ES-I3 (cell line): ENCODE results near the gene NDFIP1.
"Not testable (repeated sequence)": the region's sequence is repeated elsewhere in the genome, so short reads cannot be mapped to it uniquely, and the experiment has no call there.

Experiments
- H3K36me3 ChIP-seq: 2 replicates; pipeline ENCODE4 v1.6.1; 2013; ENCODE audit warnings: mild to moderate bottlenecking, low read length, control low read depth, moderate library complexity; ENCODE audit not compliant: insufficient read depth
- H3K4me1 ChIP-seq: 2 replicates; pipeline ENCODE4 v1.6.1; 2013; ENCODE audit warnings: mild to moderate bottlenecking, control low read depth, low read length; ENCODE audit not compliant: insufficient read depth
- H3K9ac ChIP-seq: 2 replicates; pipeline ENCODE4 v1.6.1; 2013; ENCODE audit warnings: low read depth, mild to moderate bottlenecking, low read length, moderate library complexity
- H3K9me3 ChIP-seq: 2 replicates; pipeline ENCODE4 v1.6.1; 2013; ENCODE audit warnings: mild to moderate bottlenecking, low read length, moderate library complexity; ENCODE audit not compliant: control insufficient read depth, insufficient read depth

NDFIP1 gene

DNA sequence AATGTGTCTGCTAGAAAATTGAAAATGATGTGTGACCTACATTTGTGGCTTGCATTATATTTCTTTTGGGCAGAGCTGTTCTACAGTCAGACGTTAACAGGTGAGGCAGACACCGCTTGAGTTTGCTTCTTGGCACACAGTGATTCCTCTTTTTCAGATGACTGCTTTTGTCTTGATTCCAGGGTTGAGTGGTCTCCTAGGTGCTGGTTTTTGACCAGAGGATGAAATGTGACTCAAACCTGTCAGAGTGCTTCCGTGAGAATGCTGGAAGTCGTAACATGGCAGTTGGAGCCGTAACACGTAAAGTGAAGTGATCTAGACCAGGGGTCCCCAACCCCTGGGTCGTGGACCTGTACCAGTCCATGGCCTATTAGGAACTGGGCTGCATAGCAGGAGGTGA lies 28.3 kb upstream of the NDFIP1 start:
- Histone ChIP-seq H3K9ac (no peak overlapping the region), H3K9me3 (no peaks in the 10 kb centered on the region), H3K36me3 (no peaks in the 10 kb centered on the region), H3K4me1 (0 out of 2 replicates have a peak, but pooled peaks cover 5% of the 10 kb centered on the region)

DNA sequence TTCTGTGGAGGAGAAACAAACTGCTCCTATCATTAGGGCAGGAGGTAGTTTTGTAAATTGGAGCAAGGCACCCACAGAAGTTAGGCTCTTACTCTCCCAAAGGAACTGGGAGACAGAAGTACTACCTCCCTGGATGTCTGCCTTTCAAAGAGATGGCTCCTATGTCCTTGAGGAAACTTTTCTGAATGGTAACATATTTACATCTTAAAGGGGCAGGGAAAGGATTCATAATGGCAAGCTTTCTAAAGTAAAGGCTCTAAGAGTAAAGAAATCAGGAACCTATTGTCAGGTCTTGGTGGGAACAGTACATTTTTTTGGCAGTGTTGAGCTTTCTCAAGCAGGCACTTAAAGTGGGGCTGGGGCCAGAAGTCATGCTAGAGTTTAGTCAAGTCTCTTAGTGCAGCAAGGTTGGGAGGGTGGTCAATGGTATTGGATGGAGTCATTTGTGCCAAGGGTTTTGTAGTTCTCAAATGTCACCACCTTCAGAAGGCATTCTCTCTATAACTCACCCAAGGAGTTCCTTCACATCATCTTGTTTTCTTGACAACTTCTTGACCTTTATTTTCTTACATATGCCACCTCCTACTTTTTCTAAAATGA lies 26.3 kb upstream of the NDFIP1 start:
- Histone ChIP-seq H3K9me3 (no peaks in the 10 kb centered on the region), H3K9ac (no peak overlapping the region), H3K36me3 (no peaks in the 10 kb centered on the region), H3K4me1 (peaks cover 5% of the 10 kb centered on the region; the same call in 1 of the 2 replicates)

DNA sequence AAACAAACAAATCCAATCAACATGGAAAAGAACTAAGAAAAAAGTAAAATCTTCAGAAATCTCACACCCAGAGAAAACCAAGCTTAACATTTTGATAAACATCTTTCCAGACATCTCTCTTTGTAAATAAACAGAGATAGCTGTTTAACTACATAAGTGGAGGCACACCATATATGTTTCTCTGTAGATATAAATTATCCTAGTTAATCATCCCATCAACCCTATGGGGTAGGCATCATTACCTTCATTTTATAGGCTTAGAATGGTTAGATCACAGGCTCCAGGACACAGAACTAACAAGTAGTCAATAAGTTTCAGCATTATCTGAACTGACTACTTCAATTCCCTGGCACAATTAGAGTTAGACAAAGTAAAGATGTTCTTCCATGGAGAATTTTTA lies 22.4 kb upstream of the NDFIP1 start:
- H3K9me3 ChIP-seq, result no peaks in the 10 kb centered on the region
- no peak overlapping the region for H3K9ac ChIP-seq
- H3K36me3 ChIP-seq, result no peaks in the 10 kb centered on the region
- H3K4me1 ChIP-seq, result peaks cover 5% of the 10 kb centered on the region; the same call in 1 of the 2 replicates

DNA sequence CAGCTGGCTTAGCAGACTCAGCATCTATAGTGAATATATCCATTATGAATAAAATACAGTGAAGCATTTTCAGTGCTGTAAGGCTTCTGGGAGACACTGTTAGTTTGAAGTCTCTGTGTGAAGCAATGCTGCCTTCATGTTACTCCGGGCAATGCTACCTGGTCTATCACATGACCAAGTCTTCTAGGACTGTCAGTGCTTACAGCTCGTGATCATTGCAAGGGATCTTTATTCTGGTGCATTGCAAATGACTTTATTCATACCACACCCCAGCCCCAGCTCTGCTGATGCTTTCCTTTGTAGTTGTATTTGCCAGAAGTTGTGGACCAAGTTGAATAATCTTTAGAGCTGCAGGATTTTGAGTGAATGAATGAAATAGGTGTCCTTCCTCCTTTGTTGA lies 21.9 kb upstream of the NDFIP1 start:
- Histone ChIP-seq H3K9ac (no peak overlapping the region), H3K4me1 (peaks cover 5% of the 10 kb centered on the region; the same call in 1 of the 2 replicates), H3K36me3 (no peaks in the 10 kb centered on the region), H3K9me3 (no peaks in the 10 kb centered on the region)

DNA sequence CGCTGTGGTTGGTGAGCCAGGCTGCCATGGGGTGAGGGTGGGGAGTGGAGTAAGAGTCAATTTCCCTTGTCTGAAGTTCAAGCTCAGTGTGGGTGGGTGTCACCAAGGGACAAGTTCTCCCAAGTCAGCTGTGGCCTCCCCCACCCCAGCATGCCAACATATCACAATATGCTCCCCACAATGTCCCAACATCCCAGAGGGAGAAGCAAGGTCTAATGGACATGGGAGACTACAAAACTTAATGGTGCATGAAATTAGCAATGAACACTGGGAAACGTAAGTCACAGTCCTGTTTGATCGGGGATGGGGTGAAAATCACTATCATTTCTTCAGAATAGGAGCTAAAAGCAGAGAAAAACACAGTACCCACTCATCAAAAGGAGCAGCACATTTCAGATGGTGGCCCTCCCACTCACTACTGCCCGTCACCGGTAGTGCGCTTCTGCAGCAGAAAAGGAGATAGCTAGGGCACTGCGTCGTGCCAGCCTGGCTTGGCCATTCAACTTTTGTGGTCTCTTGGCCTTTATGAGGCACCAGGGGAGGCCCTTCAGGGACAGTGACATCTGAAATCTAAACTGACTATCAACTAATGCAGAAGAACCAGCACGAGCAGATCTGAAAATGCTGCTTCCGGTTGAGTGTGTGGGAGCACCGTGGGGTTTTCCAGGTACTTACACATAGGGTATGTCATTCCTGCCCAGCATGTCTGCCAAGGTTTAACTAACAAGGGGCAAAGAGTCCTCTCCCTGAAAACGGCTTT lies 20.5 kb upstream of the NDFIP1 start:
- H3K9ac ChIP-seq, result no peak overlapping the region
- no peaks in the 10 kb centered on the region for H3K36me3 ChIP-seq
- H3K9me3 ChIP-seq, result no peaks in the 10 kb centered on the region
- no peaks in the 10 kb centered on the region; the same call in 1 of the 2 replicates for H3K4me1 ChIP-seq

DNA sequence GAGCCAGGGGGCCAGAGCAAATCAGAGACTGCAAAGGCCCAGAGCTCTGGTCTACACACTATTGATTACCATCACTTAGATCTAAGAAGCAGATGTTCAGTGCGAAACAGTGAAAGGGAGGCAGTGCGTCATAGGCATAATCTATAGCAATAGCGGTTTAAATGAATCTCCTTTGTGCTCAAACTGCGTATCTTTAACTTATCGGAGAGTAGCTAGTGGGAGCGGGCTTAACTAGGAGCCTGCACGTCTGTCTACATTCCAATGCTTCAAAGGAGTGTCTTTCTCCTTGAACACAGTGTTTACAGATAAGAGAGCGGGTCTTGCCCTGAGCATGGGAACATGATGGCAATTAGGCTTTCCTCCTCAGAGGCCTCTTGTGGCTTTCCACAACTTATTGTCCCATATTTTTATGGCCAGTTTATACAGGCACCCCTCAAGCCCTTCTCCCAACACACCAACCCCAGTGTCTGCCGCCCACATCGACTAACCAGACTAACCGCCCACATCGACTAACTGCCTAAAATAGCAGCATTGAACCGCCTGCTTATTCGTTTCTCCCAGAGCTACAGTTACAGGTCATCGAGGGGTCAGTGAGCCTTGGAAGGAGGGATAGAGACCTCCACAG lies 19.6 kb upstream of the NDFIP1 start:
- not testable (repeated sequence) for H3K9me3 ChIP-seq, H3K36me3 ChIP-seq, H3K4me1 ChIP-seq, H3K9ac ChIP-seq

DNA sequence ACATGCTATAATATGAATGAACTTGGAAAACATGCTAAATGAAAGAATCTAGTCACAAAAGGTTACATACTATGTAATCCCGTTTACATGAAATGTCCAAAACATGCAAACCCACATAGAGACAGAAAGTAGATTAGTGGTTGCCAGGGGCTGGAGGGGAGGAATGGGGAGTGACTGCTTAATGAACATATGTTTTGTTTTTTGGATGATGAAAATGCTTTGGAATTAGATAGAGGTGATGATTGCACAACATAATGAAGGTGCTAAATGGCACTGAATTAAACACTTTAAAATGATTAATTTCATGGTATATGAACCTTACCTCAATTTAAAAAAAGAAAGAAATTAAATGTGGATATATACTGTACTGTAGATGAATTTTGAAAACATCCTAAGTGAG lies 17.6 kb upstream of the NDFIP1 start:
- no peaks in the 10 kb centered on the region for H3K9me3 ChIP-seq
- H3K36me3 ChIP-seq, result no peaks in the 10 kb centered on the region
- no peaks in the 10 kb centered on the region; the same call in 1 of the 2 replicates for H3K4me1 ChIP-seq
- H3K9ac ChIP-seq, result no peak overlapping the region

DNA sequence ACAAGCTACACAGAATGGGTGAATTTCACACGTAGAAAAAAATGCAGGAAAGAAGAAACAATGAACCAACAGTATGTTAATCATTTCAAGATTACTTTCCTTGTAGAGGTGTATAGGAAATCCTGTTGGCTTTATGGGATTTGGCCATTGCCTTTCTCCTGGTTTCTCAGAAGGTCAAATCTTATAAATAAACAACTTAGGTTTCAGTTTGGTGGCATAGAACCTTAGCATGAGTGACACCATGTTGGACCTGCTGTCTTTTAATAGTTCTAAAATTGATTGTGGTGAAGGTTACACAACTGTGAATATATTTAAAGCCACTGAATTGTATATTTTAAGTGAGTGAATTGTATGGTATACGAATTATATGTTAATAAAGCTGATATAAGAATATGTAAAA lies 16.7 kb upstream of the NDFIP1 start:
- Histone ChIP-seq H3K36me3 (no peaks in the 10 kb centered on the region), H3K4me1 (no peaks in the 10 kb centered on the region), H3K9me3 (no peaks in the 10 kb centered on the region), H3K9ac (no peak overlapping the region)

DNA sequence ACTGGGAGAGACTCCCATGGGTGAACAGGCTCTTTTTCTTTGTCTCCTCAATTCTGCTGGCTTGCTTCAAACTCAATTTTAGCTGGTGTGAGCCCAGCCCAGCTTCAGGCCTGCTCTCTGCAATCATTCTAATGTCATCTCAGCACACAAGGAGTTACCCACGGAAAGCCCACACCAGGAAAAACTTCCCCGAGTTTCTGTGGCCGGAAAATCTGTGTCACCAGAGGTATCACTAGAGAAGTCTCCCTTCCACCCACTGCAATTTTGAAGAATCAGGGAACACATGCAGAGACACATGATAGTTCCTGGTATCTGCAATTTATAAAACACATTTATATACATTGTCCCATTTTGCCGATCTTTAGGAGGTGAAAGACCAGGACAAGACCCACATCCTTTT lies 13.5 kb upstream of the NDFIP1 start:
- no peak overlapping the region for H3K9ac ChIP-seq
- no peaks in the 10 kb centered on the region for H3K9me3 ChIP-seq
- no peaks in the 10 kb centered on the region for H3K36me3 ChIP-seq
- H3K4me1 ChIP-seq, result peaks cover 15% of the 10 kb centered on the region

DNA sequence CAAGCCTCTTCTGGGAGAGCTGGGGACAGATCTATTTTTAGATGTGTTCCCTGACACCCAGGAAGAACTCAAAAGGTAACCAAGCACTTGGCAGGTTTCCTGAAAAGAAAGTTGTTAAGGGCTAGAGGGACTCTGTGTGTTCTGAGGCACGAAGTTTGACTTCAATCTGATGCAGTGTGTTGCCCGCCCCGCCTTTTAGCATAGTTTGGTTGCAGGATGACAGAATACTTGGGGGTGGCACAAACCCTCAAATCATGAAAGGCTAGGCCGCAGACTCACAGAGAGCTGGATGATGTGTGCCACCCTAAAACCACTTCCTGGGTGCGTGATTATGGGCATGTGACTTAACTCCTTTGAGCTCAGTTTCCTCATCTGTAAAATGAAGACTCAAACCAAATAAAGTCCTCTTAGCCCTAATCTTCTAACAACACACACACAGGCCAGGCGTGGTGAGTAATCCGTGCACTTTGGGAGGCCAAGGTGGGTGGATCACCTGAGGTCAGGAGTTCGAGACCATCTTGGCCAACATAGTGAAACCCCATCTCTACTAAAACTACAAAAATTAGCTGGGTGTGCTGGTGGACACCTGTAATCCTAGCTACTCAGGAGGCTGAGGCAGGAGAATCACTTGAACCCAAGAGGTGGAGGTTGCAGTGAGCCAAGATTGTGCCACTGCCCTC lies 12.8 kb upstream of the NDFIP1 start:
- no peaks in the 10 kb centered on the region for H3K9me3 ChIP-seq
- H3K9ac ChIP-seq, result no peak overlapping the region
- peaks cover 15% of the 10 kb centered on the region for H3K4me1 ChIP-seq
- H3K36me3 ChIP-seq, result no peaks in the 10 kb centered on the region

DNA sequence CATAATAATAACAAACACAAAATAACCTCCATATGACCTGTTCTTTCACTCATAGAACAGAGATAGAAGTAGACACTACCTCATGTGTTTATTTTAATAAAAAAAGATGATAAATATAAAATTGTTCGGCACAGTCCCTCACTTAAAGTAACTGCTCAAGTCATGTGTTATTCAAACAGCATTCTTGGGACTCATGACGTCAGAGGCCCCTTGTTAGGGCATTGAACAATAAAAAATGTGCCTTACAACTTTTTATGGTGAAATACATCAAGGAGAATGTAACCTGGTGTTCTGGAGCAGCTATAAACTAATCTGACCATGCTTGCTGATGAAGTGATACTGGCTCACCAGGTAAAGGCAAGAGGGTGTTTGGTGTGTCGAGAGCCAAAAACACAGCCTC lies 12.2 kb upstream of the NDFIP1 start:
- H3K9ac ChIP-seq, result no peak overlapping the region
- peaks cover 15% of the 10 kb centered on the region for H3K4me1 ChIP-seq
- H3K9me3 ChIP-seq, result no peaks in the 10 kb centered on the region
- no peaks in the 10 kb centered on the region for H3K36me3 ChIP-seq

DNA sequence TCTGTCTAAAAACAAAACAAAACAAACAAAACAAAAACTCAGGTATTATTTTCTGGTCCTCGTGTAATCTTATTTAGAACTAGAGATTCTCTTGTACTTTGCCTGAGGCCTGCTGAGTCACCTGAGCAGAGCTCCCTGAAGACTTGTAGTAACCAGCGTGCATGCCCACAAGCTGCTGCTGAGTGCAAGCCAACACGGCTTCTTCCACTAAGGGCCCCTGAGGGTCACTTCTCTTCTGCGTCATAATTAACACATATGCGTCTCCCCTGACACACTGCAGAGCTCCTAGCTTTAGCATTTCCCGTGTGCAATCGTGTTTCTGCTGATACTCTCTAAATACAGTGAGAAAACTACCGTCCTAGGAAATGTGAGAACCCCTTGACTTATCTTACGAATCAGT lies 10.9 kb upstream of the NDFIP1 start:
- Histone ChIP-seq H3K4me1 (peaks cover 15% of the 10 kb centered on the region), H3K9ac (no peak overlapping the region), H3K9me3 (no peaks in the 10 kb centered on the region), H3K36me3 (no peaks in the 10 kb centered on the region)

DNA sequence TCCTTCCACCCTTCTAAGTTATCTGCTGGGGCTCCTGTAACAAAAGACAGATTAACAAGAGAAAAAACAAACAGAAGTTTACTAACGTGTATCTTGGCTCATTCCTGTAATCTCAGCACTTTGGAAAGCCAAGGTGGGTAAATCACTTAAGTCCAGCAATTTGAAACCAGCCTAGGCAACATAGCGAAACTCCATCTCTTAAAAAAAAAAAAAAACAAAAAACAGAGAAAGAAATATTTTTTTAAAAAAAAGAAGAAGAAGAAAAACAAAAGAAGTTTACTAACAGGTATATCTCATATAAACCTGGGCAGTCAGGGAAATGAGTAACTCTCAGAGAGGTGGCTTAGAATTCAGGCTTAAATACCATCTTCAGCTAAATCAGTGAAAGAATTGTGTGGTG lies 10.3 kb upstream of the NDFIP1 start:
- H3K9ac ChIP-seq, result no peak overlapping the region
- H3K4me1 ChIP-seq, result peaks cover 15% of the 10 kb centered on the region
- no peaks in the 10 kb centered on the region for H3K36me3 ChIP-seq
- no peaks in the 10 kb centered on the region for H3K9me3 ChIP-seq

DNA sequence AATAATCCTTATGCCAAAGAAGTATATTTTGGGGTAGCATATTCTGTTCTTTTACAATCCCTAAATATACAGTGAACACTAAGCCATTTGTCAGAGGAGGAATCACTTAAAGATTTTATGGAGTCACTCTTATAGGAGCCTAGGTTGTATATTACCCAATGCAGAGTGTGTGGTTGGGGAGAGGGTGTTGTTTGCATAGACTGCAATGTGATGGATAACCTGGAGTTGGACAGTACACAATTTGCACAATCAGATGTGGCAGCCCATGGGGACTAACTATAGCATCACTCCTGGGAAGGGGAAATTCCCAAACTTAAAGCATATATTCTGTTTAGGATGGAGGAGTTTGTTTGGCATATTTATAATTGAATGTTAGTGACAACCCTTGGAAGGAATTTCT lies 9.6 kb upstream of the NDFIP1 start:
- H3K36me3 ChIP-seq, result no peaks in the 10 kb centered on the region
- no peak overlapping the region for H3K9ac ChIP-seq
- peaks cover 15% of the 10 kb centered on the region for H3K4me1 ChIP-seq
- no peaks in the 10 kb centered on the region for H3K9me3 ChIP-seq
